H1 (cell line): ENCODE data around the gene NUMB. TPM values are rescaled to one million over a fixed set of nuclear protein-coding genes. Genes with fewer than 3 reads are reported as not detected.

Source experiments
- CTCF ChIA-PET: fragments of 300-600 bp; sonication (Branson Sonifier 250); formaldehyde crosslinking; loops from one replicate; lab custom pipeline; 2021; ENCODE audit not compliant: partially characterized antibody; lab: Charles Lee
- POLR2A ChIA-PET: fragments of 300-600 bp; sonication (Branson Sonifier 250); formaldehyde crosslinking; loops from one replicate; lab custom pipeline; 2021; ENCODE audit warnings: inconsistent platforms; ENCODE audit not compliant: partially characterized antibody; lab: Charles Lee
- DNase-seq, 2 experiments: peaks; one replicate each; pipeline versions ENCODE4 v3.0.0 to v3.0.0-alpha.2; 2010 to 2022; ENCODE audit warnings: low spot score in 2 of 2, low read depth in 1 of 2, mixed read lengths in 1 of 2
- FAIRE-seq: peaks from 2 replicates; lab custom pipeline; 2011; peaks lifted over from hg19 to GRCh38; lab: Jason Lieb, UNC
- H2AFZ ChIP-seq: 2 replicates; pipeline ENCODE4 v1.8.1; 2012; ENCODE audit warnings: low read length, inconsistent platforms
- H2AK5ac ChIP-seq: 2 replicates; pipeline ENCODE4 v1.6.1; 2013; ENCODE audit warnings: low read depth, low read length
- H2BK120ac ChIP-seq: replicated peaks from 2 replicates; pipeline ENCODE3; 2013; ENCODE audit warnings: low read depth, low read length, inconsistent platforms
- H2BK12ac ChIP-seq: 2 replicates; pipeline ENCODE4 v1.6.1; 2013; ENCODE audit warnings: low read depth, low read length
- H2BK15ac ChIP-seq: 2 replicates; pipeline ENCODE4 v1.6.1; 2013; ENCODE audit warnings: low read length
- H2BK20ac ChIP-seq: 2 replicates; pipeline ENCODE4 v1.6.1; 2013; ENCODE audit warnings: low read length
- H2BK5ac ChIP-seq: 2 replicates; pipeline ENCODE4 v1.6.1; 2013; ENCODE audit warnings: low read depth, low read length
- H3K14ac ChIP-seq: 2 replicates; pipeline ENCODE4 v1.6.1; 2013; ENCODE audit warnings: inconsistent platforms; ENCODE audit not compliant: insufficient read length
- H3K18ac ChIP-seq: 2 replicates; pipeline ENCODE4 v1.6.1; 2013; ENCODE audit warnings: low read length; ENCODE audit errors: extremely low read depth
- H3K23ac ChIP-seq: 2 replicates; pipeline ENCODE4 v1.6.1; 2013; ENCODE audit warnings: inconsistent platforms; ENCODE audit not compliant: insufficient read length
- H3K23me2 ChIP-seq: 2 replicates; pipeline ENCODE4 v1.6.1; 2013; ENCODE audit warnings: low read depth, low read length
- H3K27ac ChIP-seq: 2 replicates; pipeline ENCODE4 v1.6.1; 2011; ENCODE audit warnings: low read depth, low read length, inconsistent platforms
- H3K27me3 ChIP-seq, 4 experiments: replicated peaks in 1 of 4; 1 replicate in 1 of 4; 2 replicates in 3 of 4; pipeline versions ENCODE4 v1.6.1 to v1.8.1; 2011 to 2013; ENCODE audit warnings: low read length in 3 of 4, mild to moderate bottlenecking in 3 of 4, inconsistent platforms in 2 of 4, mixed read lengths in 2 of 4, moderate library complexity in 1 of 4; ENCODE audit not compliant: control insufficient read depth in 3 of 4, insufficient read depth in 3 of 4; ENCODE audit errors: extremely low read depth in 1 of 4
- H3K36me3 ChIP-seq, 4 experiments: 2 replicates each; pipeline versions ENCODE4 v1.6.1 to v1.8.1; 2011 to 2013; ENCODE audit warnings: mild to moderate bottlenecking in 4 of 4, low read length in 3 of 4, moderate library complexity in 2 of 4, control low read depth in 1 of 4, inconsistent platforms in 1 of 4; ENCODE audit not compliant: insufficient read depth in 4 of 4, control insufficient read depth in 2 of 4
- H3K4ac ChIP-seq: replicated peaks from 2 replicates; pipeline ENCODE3; 2013; ENCODE audit warnings: low read length, low read depth, mixed read lengths, inconsistent platforms; ENCODE audit not compliant: insufficient read length
- H3K4me1 ChIP-seq, 4 experiments: replicated peaks in 1 of 4; 1 replicate in 1 of 4; 2 replicates in 3 of 4; pipeline versions ENCODE4 v1.6.1 to v1.8.1; 2011 to 2013; ENCODE audit warnings: low read length in 3 of 4, inconsistent platforms in 2 of 4, mixed read lengths in 1 of 4; ENCODE audit not compliant: insufficient read depth in 4 of 4, control insufficient read depth in 3 of 4
- H3K4me2 ChIP-seq, 2 experiments: 2 replicates each; pipeline versions ENCODE4 v1.6.1 to v1.8.1; 2011 to 2013; ENCODE audit warnings: low read depth in 2 of 2, low read length in 2 of 2, control low read depth in 1 of 2, inconsistent platforms in 1 of 2, mild to moderate bottlenecking in 1 of 2; ENCODE audit not compliant: insufficient read depth in 1 of 2
- H3K4me3 ChIP-seq, 4 experiments: fragments of 200-600, 300-600 bp in 1 of 4; sonication (generic), shearing (Covaris generic), sonication (Bioruptor Twin) in 1 of 4; 2 replicates each; pipeline versions ENCODE4 v1.5.1 to v1.8.1; 2011 to 2016; ENCODE audit warnings: low read length in 4 of 4, low read depth in 3 of 4, control low read depth in 2 of 4, inconsistent platforms in 2 of 4, mild to moderate bottlenecking in 2 of 4, mixed read lengths in 1 of 4, moderate library complexity in 1 of 4; ENCODE audit not compliant: insufficient read depth in 2 of 4; ENCODE audit errors: extremely low read depth in 1 of 4
- H3K56ac ChIP-seq: replicated peaks from 2 replicates; pipeline ENCODE3; 2013; ENCODE audit warnings: low read depth, mild to moderate bottlenecking, mixed read lengths, low read length, inconsistent platforms; ENCODE audit not compliant: insufficient read length
- H3K79me1 ChIP-seq: 2 replicates; pipeline ENCODE4 v1.6.1; 2013; ENCODE audit warnings: low read depth, low read length, control low read depth
- H3K79me2 ChIP-seq, 2 experiments: 2 replicates each; pipeline versions ENCODE4 v1.6.1 to v1.8.1; 2012 to 2013; ENCODE audit warnings: low read length in 2 of 2, mild to moderate bottlenecking in 2 of 2, inconsistent platforms in 1 of 2; ENCODE audit not compliant: insufficient read depth in 2 of 2, control insufficient read depth in 1 of 2
- H3K9ac ChIP-seq, 4 experiments: replicated peaks in 1 of 4; 1 replicate in 1 of 4; 2 replicates in 3 of 4; pipeline versions ENCODE4 v1.6.1 to v1.8.1; 2011 to 2013; ENCODE audit warnings: low read depth in 3 of 4, low read length in 3 of 4, control low read depth in 2 of 4, mild to moderate bottlenecking in 2 of 4, moderate library complexity in 2 of 4, inconsistent platforms in 1 of 4; ENCODE audit errors: extremely low read depth in 1 of 4
- H3K9me3 ChIP-seq, 2 experiments: 2 replicates each; pipeline versions ENCODE4 v1.6.1 to v1.8.1; 2012 to 2013; ENCODE audit warnings: mild to moderate bottlenecking in 2 of 2, moderate library complexity in 2 of 2, control low read depth in 1 of 2, inconsistent platforms in 1 of 2, low read depth in 1 of 2, low read length in 1 of 2, mixed read lengths in 1 of 2; ENCODE audit not compliant: insufficient read depth in 2 of 2
- H4K20me1 ChIP-seq, 2 experiments: replicated peaks in 1 of 2; 2 replicates each; pipeline versions ENCODE3 to v1.8.1; 2011 to 2013; ENCODE audit warnings: inconsistent platforms in 2 of 2, low read length in 2 of 2, mild to moderate bottlenecking in 1 of 2; ENCODE audit not compliant: insufficient read depth in 2 of 2, control insufficient read depth in 1 of 2
- H4K5ac ChIP-seq: 2 replicates; pipeline ENCODE4 v1.6.1; 2013; ENCODE audit warnings: low read length, low read depth, mixed read lengths, inconsistent platforms; ENCODE audit not compliant: insufficient read length
- H4K8ac ChIP-seq: 2 replicates; pipeline ENCODE4 v1.8.0; 2013; ENCODE audit warnings: mild to moderate bottlenecking, moderate library complexity, low read length, inconsistent platforms; ENCODE audit not compliant: insufficient read depth; ENCODE audit errors: extremely low read depth
- H4K91ac ChIP-seq: replicated peaks from 2 replicates; pipeline ENCODE3; 2013; ENCODE audit warnings: low read length, mixed read lengths, inconsistent platforms; ENCODE audit not compliant: insufficient read length
- CHD1 ChIP-seq: IDR thresholded peaks from 2 replicates; pipeline ENCODE4 v1.6.1; 2012; ENCODE audit warnings: low read depth, low read length, improper control_type of control experiment
- CTBP2 ChIP-seq: IDR thresholded peaks from 2 replicates; pipeline ENCODE4 v1.7.0; 2011; ENCODE audit warnings: borderline replicate concordance, mild to moderate bottlenecking, moderate library complexity, mixed read lengths, low read length; ENCODE audit not compliant: insufficient read depth, insufficient read length
- EGR1 ChIP-seq: IDR thresholded peaks from 2 replicates; pipeline ENCODE4 v1.6.1; 2011; ENCODE audit warnings: low read depth, low read length, borderline replicate concordance
- HDAC6 ChIP-seq: IDR thresholded peaks from one replicate; pipeline ENCODE4 v1.7.1; 2012; ENCODE audit warnings: low read depth, mild to moderate bottlenecking, inconsistent platforms, low read length, moderate library complexity
- MAX ChIP-seq: IDR thresholded peaks from 2 replicates; pipeline ENCODE4 v1.6.1; 2012; ENCODE audit warnings: inconsistent platforms
- SIN3A ChIP-seq, 2 experiments: IDR thresholded peaks in 1 of 2; conservative IDR thresholded peaks in 1 of 2; 2 replicates each; pipeline ENCODE4 v1.6.1; 2011 to 2012; ENCODE audit warnings: low read length in 2 of 2, improper control_type of control experiment in 1 of 2, low read depth in 1 of 2, mild to moderate bottlenecking in 1 of 2
- YY1 ChIP-seq: IDR thresholded peaks from 2 replicates; pipeline ENCODE4 v1.6.1; 2011; ENCODE audit warnings: low read depth, mild to moderate bottlenecking, low read length
- WGBS, 2 experiments: shearing (Covaris generic) in 1 of 2; methylation state at CpG; one replicate each; pipeline versions ENCODE4 v1.1.6 to v1.1.7; 2013 to 2015; ENCODE audit warnings: low lambda C conversion rate in 2 of 2, mixed read lengths in 2 of 2, inconsistent platforms in 1 of 2, low coverage in 1 of 2, missing lambda C conversion rate in 1 of 2; ENCODE audit not compliant: insufficient replicate concordance in 2 of 2, insufficient coverage in 1 of 2, insufficient read length in 1 of 2; ENCODE audit errors: extremely low coverage in 1 of 2, missing lambda C conversion rate in 1 of 2; 5-methylcytosine and 5-hydroxymethylcytosine counted together
- polyA plus RNA-seq, 7 experiments: library from polyadenylated mRNA; depleted of rRNA in 3 of 7; stranded (reverse) in 5 of 7; unstranded in 2 of 7; fragments of >200 nt in 5 of 7; fragments of 200-250 nt in 2 of 7; gene quantifications; 1 replicate in 5 of 7; 2 replicates in 1 of 7; 4 replicates in 1 of 7; pipeline versions ENCODE4 v1.2.1 to v1.2.3, GENCODE V29; 2011 to 2013; ENCODE audit warnings: missing spikeins in 2 of 7, mixed read lengths in 2 of 7
- total RNA-seq: library from RNA; stranded (reverse); fragmentation: NEBNext Ultra II Directional; extraction: Animal tissue kit (Norgen Biotek cat#: 25700); gene quantifications from 2 replicates; pipeline ENCODE4 v1.2.1, GENCODE V29; 2021

The NUMB gene
- total and polyA plus RNA-seq, 2 of the 8 experiments (the other 6 are each of a cell fraction or from before 2014, with no cell fraction given), result 54.3 to 78.1 TPM

- POLR2A ChIA-PET, result interaction anchor here (0.6 to 1.6 kb wide), 18 partner anchors 9 to 223 kb away, joined by 3 to 4 read pairs (median 3); partner anchors contain the start of genes NUMB and RBM25
- H3K4me2 ChIP-seq, result peak overlapping the region; percentile 89 to 96
- peak overlapping the region; percentile 99 for H2BK20ac ChIP-seq
- H3K18ac ChIP-seq, result peak overlapping the region; percentile 94
- FAIRE-seq (peak; percentile 71), DNase-seq (peak; percentile 39 to 70)
- peaks cover 6 to 29% (median 20%) of the 10 kb centered on the region in 4 experiments for H3K27me3 ChIP-seq
- no peak overlapping the region for H3K14ac ChIP-seq
- H3K23me2 ChIP-seq, result peaks cover 22% of the 10 kb centered on the region
- H3K79me2 ChIP-seq, result peaks cover 0 to 10% of the 10 kb centered on the region in 2 experiments; a peak in 2 of 4 replicates
- H4K5ac ChIP-seq, result peak overlapping the region; percentile 88
- peaks cover 0 to 4% of the 10 kb centered on the region in 2 experiments for H4K20me1 ChIP-seq
- peak overlapping the region in 2 of 4 experiments; percentile 21 to 24; a peak in 2 of 7 replicates for H3K9ac ChIP-seq
- CTCF ChIA-PET, result interaction anchor here (0.8 to 1.8 kb wide), 5 partner anchors 20 to 276 kb away, joined by 3 to 7 read pairs (median 4); no protein-coding TSS in a partner anchor
- H4K91ac ChIP-seq, result peak overlapping the region; percentile 82
- no peak overlapping the region for H2AK5ac ChIP-seq
- peaks cover 6 to 54% (median 33%) of the 10 kb centered on the region in 4 experiments for H3K4me1 ChIP-seq
- H3K4me3 ChIP-seq, result peak overlapping the region; percentile 20 to 62 (median 49); a peak in 4 of 8 replicates
- peaks cover 3% of the 10 kb centered on the region for H3K79me1 ChIP-seq
- peak overlapping the region; percentile 27 for H2BK120ac ChIP-seq
- H3K36me3 ChIP-seq, result 0 out of 8 replicates have a peak, but pooled peaks cover 0 to 3% (median 0%) of the 10 kb centered on the region in 4 experiments
- no peak overlapping the region for H3K23ac ChIP-seq
- peak overlapping the region; percentile 51; the same call in 1 of the 2 replicates for H2BK15ac ChIP-seq
- peak overlapping the region; percentile 32 for H2BK12ac ChIP-seq
- no peaks in the 10 kb centered on the region for H3K9me3 ChIP-seq
- no peak overlapping the region; the same call in 1 of the 2 replicates for H2AFZ ChIP-seq
- peak overlapping the region; percentile 63 for H3K4ac ChIP-seq
- H2BK5ac ChIP-seq, result peak overlapping the region; percentile 80; the same call in 1 of the 2 replicates
- H3K56ac ChIP-seq, result peak overlapping the region; percentile 25
- no peak overlapping the region for H4K8ac ChIP-seq
- WGBS, 2 experiments, result 8% methylated on average over 6 of the region's 6 CpGs; no CpG with 5 or more reads in 1 of the 2 experiments
- H3K27ac ChIP-seq, result peak overlapping the region; percentile 82
- 0 out of 2 replicates have a peak, but pooled peaks have one; percentile 4 for TF ChIP-seq YY1
- no peak for TF ChIP-seq EGR1
- no peak for TF ChIP-seq CHD1
- TF ChIP-seq MAX, result no peak
- TF ChIP-seq SIN3A (conservative IDR thresholded peaks at IDR 0.05 in 1 of 2, IDR thresholded peaks at IDR 0.05 in 1 of 2; ENCODE audit: low read depth in 1 of 2, low read length in 2 of 2), result 0 out of 4 replicates have a peak, but pooled peaks have one; percentile 19 to 38
- peak; percentile 61 for TF ChIP-seq CTBP2
- no peak for TF ChIP-seq HDAC6
Measured at GRCh38 chr14:73235531-73236155, 222.7 kb downstream of the NUMB start.
